Measurements from ENCODE around the gene HBS1L. TPM values are rescaled to one million over a fixed set of nuclear protein-coding genes. Genes with fewer than 3 reads are reported as not detected.
A peak's percentile ranks its signal among the peaks of the same experiment; 100 is the strongest.

Gene HBS1L
- total and polyA plus RNA-seq, 11 donors: 23.6 to 101 (median 81.3) TPM

DNA sequence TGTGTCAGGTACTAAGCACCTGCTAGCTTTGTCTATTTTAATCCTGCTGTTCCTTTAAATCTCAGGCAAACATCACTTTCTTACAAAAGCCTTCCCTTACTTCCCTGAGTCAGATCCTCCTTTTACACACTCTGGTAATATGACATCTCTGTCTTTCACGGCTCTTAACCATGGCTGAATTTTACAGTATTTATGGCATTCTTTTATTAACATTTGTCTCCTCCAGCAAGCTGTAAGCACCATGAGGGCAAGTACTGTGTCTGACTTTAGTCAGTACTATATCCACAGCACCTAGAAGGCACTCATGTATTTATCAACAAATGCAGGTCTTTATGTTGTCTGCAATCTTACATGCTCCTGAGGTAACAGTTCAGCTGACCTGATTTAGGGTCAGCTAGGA lies 33.7 kb upstream of the HBS1L start:
- no peaks in the 10 kb centered on the region for H3K36me3 ChIP-seq
- H3K9me3 ChIP-seq: no peaks in the 10 kb centered on the region
- H3K4me3 ChIP-seq: peak overlapping the region in 1 of 12 donors; percentile 26
- peaks cover 0 to 7% (median 0%) of the 10 kb centered on the region in 9 donors for H3K27me3 ChIP-seq
- intact Hi-C loops (cut with DNase I): no loop called here
- ATAC-seq: no peak
- WGBS, 4 donors: 65 to 76% (median 71%) methylated on average over 1 of the region's 1 CpG
- H3K27ac ChIP-seq: no peak overlapping the region
- DNase-seq: no peak
- peaks cover 0 to 16% (median 0%) of the 10 kb centered on the region in 12 donors for H3K4me1 ChIP-seq
- TF ChIP-seq, protein P1, sequence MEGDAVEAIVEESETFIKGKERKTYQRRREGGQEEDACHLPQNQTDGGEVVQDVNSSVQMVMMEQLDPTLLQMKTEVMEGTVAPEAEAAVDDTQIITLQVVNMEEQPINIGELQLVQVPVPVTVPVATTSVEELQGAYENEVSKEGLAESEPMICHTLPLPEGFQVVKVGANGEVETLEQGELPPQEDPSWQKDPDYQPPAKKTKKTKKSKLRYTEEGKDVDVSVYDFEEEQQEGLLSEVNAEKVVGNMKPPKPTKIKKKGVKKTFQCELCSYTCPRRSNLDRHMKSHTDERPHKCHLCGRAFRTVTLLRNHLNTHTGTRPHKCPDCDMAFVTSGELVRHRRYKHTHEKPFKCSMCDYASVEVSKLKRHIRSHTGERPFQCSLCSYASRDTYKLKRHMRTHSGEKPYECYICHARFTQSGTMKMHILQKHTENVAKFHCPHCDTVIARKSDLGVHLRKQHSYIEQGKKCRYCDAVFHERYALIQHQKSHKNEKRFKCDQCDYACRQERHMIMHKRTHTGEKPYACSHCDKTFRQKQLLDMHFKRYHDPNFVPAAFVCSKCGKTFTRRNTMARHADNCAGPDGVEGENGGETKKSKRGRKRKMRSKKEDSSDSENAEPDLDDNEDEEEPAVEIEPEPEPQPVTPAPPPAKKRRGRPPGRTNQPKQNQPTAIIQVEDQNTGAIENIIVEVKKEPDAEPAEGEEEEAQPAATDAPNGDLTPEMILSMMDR (IDR thresholded peaks at IDR 0.05): no peak

DNA sequence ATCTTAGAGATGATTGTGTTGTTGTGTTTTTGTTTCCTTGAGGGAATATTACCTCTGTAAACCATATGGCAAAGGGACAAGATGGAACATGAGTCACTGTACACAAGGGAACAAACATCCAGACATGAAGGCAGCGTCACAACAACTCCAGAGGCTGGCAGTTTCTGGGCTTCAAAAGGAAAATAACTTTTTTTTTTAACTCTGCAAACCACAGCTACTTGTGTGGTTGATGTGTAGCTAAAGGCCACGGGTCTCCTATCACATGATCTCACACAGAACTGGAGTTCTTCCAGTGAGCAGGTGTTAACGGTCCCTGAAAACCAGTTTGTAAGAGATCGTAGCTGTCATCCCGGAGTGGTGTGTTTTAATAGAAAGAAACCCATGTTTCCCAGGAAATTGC lies 33.2 kb upstream of the HBS1L start:
- TF ChIP-seq POLR2A (IDR thresholded peaks at IDR 0.05): no peak
- TF ChIP-seq, protein P1 (IDR thresholded peaks at IDR 0.05): no peak
- peaks cover 0 to under 1% (median 0%) of the 10 kb centered on the region in 12 donors for H3K9me3 ChIP-seq
- WGBS, 4 donors: 61 to 69% (median 67%) methylated on average over 5 of the region's 5 CpGs
- peak overlapping the region in 1 of 12 donors; percentile 26 for H3K4me3 ChIP-seq
- peaks cover 0 to 16% (median 0%) of the 10 kb centered on the region in 12 donors for H3K4me1 ChIP-seq
- no peaks in the 10 kb centered on the region for H3K36me3 ChIP-seq
- intact Hi-C loops (cut with DNase I): no loop called here
- no peak for DNase-seq
- no peak for ATAC-seq
- no peak overlapping the region for H3K27ac ChIP-seq
- H3K27me3 ChIP-seq: peaks cover 0 to 7% (median 0%) of the 10 kb centered on the region in 9 donors

DNA sequence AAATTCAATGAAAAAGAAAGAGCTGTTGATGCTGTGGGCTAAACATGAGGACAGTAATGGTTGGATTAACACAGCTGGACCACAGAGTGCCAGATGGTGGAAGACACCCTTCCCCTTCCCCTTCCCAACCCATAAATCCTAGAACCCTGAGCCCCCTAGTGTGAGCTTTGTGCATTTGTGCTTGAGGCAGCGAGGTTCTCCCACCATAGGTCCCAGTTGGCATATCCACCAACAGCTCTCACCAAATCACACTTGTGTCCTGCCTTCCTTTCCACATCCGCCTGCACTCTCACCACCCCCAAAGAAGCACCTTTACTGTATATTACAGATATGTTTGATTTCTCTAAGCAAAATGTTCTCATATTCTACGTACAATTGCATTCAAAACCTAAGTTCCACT lies 32.8 kb upstream of the HBS1L start:
- no peak for TF ChIP-seq POLR2A (IDR thresholded peaks at IDR 0.05)
- TF ChIP-seq, protein P1 (IDR thresholded peaks at IDR 0.05): no peak
- no peak for ATAC-seq
- H3K4me1 ChIP-seq: peaks cover 0 to 16% (median 0%) of the 10 kb centered on the region in 12 donors
- DNase-seq: no peak
- intact Hi-C loops (cut with DNase I): no loop called here
- peaks cover 0 to 4% (median 0%) of the 10 kb centered on the region in 12 donors for H3K9me3 ChIP-seq
- H3K27me3 ChIP-seq: peaks cover 0 to 7% (median 0%) of the 10 kb centered on the region in 9 donors
- WGBS, 4 donors: 82 to 90% (median 86%) methylated on average over 3 of the region's 3 CpGs
- H3K4me3 ChIP-seq: peak overlapping the region in 1 of 12 donors; percentile 26
- H3K36me3 ChIP-seq: no peaks in the 10 kb centered on the region
- H3K27ac ChIP-seq: no peak overlapping the region

DNA sequence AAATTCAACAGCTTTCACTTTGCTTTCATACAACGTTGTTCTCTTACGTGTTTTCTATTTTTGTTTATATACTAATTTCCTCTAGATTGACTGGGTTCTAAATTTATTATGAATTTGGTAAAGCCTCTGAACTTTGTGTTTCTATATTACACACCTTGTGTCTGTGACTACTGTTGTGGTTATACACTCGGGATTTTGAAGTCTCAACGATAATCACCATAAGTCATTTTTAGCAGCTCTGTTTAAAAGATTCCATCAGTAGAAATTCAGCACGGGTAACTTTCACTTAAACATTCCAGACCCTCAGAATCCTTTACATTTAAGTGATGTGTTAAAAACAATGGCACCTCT lies 31.8 kb upstream of the HBS1L start:
- 61 to 71% (median 62%) methylated on average over 5 of the region's 5 CpGs for WGBS, 4 donors
- intact Hi-C loops (cut with DNase I): no loop called here
- Histone ChIP-seq H3K27ac (no peak overlapping the region), H3K4me3 (no peak overlapping the region), H3K27me3 (peaks cover 0 to 7% (median 0%) of the 10 kb centered on the region in 9 donors), H3K4me1 (peaks cover 0 to 16% (median 0%) of the 10 kb centered on the region in 12 donors), H3K36me3 (no peaks in the 10 kb centered on the region), H3K9me3 (peaks cover 0 to 14% (median 6%) of the 10 kb centered on the region in 12 donors)
- ATAC-seq: no peak
- TF ChIP-seq, protein P1 (IDR thresholded peaks at IDR 0.05): no peak
- no peak for TF ChIP-seq POLR2A (IDR thresholded peaks at IDR 0.05)
- no peak for DNase-seq
